ENCODE results near the gene PREB.
"Not testable (repeated sequence)": the region's sequence is repeated elsewhere in the genome, so short reads cannot be mapped to it uniquely, and the experiment has no call there.

PREB gene

DNA sequence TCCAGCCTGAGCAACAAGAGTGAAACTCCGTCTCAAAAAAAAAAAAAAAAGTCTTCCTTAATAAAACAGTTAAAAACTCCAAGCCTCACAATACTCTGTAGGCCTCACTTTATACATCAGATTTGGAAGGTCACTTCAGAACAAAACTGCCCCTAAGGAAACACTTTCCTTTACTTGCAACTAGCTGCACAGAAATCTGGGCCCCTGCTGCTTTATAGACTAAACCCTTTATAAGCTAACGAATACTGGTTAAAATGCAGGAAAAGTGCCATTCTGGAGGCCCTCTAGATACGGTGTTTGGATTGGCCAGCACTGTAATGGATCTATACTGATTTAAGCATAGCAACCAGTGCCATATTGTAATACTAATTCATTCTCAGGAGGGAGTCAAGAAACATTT lies 9.3 kb downstream of the PREB start:
- DNase-seq: no peak

- peak; percentile 84 for DNase-seq
Observed at GRCh38 chr2:27123302-27124150, 10.9 kb downstream of the PREB start, which contains the start of gene ABHD1. TSS of gene ABHD1 (plus strand) at chr2:27123815. CDS start at chr2:27123949, 134 bp downstream.

DNA sequence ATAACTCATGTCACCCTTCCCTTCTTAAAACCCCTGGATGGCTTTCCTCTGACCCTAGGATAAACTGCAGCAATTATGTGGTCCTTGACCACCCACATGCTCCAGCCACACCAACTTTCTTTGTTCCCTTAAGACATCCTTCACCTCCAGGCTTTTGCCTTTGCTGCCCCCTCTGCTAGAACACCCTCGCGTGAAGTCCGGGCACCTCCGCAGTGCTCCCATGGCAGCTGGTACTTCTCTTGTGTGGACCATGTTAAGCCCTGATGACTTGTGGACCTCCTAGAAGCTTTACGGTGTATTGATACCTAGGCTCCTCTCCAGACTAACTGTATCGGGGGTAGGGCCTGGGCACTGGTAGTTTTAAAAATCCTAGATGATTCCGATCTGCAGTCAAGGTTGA lies 11.6 kb downstream of the PREB start:
- no peak for DNase-seq

GRCh38 chr2:27121906-27122305 lies 12.5 kb downstream of the PREB start:
- DNase-seq: no peak

DNA sequence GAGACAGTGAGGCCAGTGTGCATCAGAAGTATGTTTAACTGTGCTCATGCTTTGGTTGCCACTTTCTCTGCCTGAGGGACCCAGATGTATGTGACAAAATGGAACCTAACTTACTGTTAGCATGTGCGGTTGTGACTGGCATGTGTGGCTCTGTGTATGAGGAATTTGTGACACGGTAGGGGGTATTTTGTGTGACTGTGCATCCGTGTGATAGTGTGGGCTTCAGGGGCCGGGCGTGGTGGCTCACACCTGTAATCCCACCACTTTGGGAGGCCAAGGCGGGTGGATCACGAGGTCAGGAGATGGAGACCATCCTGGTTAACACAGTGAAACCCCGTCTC lies 15.1 kb downstream of the PREB start:
- not testable (repeated sequence) for DNase-seq

DNA sequence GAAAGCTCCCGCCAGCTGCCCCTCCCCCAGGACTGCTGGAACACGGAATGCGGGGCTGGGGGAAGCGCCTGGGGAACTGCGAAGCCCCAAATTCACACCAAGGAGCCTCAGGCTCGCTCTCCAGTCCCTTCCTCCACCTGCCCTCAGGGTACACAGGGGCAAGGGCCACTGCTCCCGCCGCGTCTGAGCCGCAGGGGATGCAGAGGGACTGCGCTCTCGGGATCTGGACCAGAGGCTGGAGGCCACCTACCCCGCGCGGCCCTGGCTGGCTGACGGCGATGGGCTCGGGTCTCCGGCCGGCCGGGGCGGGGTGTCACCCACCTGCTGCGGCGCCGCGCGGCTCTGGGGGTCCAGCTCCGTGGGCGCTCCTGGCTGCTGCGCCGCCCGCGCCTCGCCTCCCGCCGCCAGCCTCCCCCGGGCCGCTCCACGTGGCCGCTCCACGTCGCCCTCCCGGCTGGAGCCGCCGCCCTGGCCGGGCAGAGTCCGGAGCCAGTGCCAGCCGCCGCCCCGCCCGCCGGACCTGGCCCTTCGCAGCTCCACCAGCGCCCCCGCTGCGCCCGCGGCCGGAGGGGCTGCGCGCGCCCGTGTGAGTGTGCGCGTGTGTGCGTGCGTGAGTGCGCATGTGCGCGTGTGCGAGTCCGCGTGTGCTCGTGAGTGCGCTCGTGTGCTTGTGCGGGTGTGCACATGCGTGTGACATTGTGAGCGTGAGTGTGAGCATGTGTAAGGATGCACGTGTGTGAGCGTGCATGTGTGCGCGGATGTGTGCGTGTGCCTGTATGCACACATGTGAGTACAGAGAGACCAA lies 15.7 kb downstream of the PREB start, which contains the start of gene CGREF1:
TSS of gene CGREF1 (minus strand) at position 604 of the 805 bp plus-strand sequence. CDS start 14,762 bp downstream, outside the sequence.
- no peak for DNase-seq

- DNase-seq: no peak
Observed at GRCh38 chr2:27117995-27118524, 16.4 kb downstream of the PREB start.

DNA sequence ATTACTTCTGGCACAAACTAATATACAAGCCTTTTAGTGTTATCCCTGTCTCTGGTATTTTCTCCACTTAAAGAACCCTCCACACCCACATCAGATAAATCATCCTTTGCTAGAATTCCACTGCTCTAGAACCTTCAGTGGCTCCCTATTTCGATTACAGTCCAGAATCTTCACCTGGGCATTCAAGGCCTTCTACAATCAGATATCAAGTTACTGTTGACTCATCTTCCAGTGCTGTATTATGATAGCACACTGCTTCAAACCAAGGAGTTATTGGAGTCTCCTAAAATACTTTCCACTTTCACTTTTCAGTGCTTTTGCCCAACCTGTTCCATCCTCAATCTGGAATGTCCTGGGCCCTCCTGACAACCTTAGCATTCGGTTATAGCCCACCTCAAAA lies 18.9 kb downstream of the PREB start:
- DNase-seq: no peak

DNA sequence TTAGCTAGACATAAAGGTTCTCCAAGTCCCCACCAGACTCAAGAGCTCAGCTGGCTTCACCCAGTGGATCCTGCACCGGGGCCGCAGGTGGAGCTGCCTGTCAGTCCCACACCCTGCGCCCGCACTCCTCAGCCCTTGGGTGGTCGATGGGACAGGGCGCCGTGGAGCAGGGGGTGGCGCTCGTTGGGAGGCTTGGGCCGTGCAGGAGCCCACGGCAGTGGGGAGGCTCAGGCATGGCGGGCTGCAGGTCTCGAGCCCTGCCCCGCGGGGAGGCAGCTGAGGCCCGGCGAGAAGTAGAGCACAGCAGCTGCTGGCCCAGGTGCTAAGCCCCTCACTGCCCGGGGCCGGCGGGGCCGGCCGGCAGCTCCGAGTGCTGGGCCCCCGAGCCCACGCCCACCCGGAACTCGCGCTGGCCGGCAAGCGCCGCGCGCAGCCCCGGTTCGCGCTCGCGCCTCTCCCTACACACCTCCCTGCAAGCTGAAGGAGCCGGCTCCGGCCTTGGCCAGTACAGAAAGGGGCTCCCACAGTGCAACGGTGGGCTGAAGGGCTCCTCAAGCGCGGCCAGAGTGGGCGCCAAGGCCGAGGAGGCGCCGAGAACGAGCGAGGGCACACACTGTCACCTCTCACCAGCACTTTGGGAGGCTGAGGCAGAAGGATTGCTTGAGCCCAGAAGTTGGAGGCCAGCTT lies 22.9 kb downstream of the PREB start:
- DNase-seq: not testable (repeated sequence)

DNA sequence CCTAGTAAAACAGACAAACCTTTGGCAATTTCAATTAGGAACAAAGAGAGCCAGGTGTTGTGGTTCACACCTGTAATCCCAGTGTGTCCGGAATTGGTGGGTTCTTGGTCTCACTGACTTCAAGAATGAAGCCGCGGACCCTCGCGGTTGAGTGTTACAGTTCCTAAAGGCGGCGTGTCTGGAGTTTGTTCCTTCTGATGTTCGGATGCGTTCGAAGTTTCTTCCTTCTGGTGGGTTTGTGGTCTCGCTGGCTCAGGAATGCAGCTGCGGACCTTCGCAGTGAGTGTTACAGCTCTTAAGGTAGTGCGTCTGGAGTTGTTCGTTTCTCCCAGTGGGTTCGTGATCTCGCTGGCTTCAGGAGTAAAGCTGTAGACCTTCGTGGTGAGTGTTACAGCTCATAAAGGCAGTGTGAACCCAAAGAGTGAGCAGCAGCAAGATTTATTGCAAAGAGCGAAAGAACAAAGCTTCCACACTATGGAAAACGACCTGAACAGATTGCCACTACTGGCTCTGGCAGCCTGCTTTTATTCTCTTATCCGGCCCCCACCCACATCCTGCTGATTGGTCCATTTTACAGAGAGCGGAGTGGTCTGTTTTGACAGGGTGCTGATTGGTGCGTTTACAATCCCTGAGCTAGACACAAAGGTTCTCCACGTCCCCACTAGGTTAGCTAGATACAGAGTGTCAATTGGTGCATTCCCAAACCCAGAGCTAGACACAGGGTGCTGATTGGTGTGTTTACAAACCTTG lies 23.7 kb downstream of the PREB start:
- not testable (repeated sequence) for DNase-seq

DNA sequence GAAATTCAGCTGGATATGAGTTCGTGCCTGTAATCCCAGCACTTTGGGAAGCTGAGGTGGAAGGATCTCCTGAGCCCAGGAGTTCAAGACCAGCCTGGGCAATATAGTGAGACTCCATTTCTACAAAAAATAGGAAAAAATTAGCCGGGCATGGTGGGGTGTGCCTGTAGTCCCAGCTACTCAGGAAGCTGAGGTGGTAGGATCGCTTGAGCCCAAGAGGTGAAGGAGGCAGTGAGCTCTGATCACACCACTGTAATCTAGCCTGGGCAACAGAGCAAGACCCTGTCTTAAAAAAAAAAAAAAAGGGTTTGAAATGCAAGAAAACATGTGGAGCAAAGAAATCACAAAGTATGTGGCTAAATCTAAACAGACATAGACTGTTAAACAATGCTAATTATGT lies 25.4 kb downstream of the PREB start:
- DNase-seq: no peak

DNA sequence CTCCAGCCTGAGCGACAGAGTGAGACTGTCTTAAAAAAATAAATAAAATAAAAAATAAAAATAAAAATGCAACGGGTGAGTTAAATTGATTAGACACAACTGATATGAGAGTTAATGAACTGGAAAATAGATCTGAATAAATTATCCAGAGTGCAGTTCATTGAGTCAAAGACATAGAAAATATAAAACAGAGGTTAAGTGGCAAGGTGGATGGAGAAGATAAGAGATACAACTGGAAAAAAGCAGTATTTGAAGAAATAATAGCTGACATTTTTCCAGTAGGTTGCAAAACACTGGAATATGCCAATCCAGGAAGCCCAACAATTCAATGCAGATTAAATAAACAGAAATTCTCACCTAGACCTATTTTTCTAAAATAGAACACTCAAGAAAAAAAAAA lies 26.2 kb downstream of the PREB start:
- DNase-seq: no peak

- no peak for DNase-seq
Observed at GRCh38 chr2:27105981-27106380, 28.5 kb downstream of the PREB start.

- no peak for DNase-seq
Observed at GRCh38 chr2:27102329-27102728, 32.1 kb downstream of the PREB start.

DNA sequence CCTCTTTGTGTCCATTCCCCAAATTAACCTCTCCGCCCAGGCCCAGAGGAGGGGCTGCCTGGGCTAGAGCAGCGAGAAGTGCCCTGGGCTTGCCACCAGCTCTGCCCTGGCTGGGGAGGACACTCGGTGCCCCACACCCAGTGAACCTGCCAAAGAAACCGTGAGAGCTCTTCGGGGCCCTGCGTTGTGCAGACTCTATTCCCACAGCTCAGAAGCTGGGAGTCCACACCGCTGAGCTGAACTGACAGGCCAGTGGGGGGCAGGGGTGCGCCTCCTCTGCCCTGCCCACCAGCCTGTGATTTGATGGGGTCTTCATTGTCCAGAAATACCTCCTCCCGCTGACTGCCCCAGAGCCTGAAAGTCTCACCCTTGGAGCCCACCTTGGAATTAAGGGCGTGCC lies 34.4 kb downstream of the PREB start:
- DNase-seq: no peak

DNA sequence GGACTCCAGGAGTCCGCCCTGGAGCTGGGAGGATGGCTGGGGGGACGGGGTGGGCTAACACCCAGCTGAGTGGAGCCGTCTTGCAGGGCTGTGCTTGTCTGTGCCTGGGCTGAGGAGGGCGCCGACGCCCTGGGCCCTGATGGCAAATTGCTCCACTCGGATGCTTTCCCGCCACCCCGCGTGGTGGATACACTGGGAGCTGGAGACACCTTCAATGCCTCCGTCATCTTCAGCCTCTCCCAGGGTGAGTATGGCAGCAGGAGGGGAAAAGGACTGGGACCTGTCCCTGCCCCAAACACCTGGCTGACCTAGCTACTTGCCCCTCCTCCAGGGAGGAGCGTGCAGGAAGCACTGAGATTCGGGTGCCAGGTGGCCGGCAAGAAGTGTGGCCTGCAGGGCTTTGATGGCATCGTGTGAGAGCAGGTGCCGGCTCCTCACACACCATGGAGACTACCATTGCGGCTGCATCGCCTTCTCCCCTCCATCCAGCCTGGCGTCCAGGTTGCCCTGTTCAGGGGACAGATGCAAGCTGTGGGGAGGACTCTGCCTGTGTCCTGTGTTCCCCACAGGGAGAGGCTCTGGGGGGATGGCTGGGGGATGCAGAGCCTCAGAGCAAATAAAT lies 35.0 kb downstream of the PREB start:
- no peak for DNase-seq

GRCh38 chr2:27097341-27097740 lies 37.1 kb downstream of the PREB start:
- DNase-seq: no peak

GRCh38 chr2:27096748-27097297 lies 37.6 kb downstream of the PREB start:
- no peak for DNase-seq

GRCh38 chr2:27095745-27096651 lies 38.4 kb downstream of the PREB start:
- peak; percentile 61 for DNase-seq

DNA sequence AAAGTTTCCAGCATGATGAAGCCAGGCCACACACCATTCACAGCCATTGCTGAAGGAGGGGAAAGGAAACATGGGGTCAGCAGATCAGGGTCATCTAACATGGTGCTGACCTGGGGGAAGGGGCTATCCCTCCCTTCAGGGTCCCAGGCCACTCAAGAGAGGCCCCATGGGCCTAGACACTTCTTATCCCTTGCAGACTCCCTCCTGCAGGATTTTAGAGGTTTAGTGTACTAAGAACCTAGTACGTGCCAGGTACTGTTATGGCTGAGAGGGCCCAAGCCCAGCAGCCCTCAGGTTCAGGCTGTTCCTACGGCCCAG lies 39.0 kb downstream of the PREB start:
- no peak for DNase-seq
